GM08714 (cell line): ENCODE measurements around the gene NOD2.

ENCODE experiments used
- H3K4me3 ChIP-seq: fragments of 200-500 bp; sonication (Bioruptor generic); 2 replicates; pipeline ENCODE4 v1.5.1; 2014; ENCODE audit warnings: mild to moderate bottlenecking, low read length, inconsistent platforms
- ZNF274 ChIP-seq: IDR thresholded peaks from 2 replicates; pipeline ENCODE4 v1.6.1; 2012; ENCODE audit warnings: mild to moderate bottlenecking, low read depth, low read length

The NOD2 gene

GRCh38 chr16:50743581-50744225 lies 50.3 kb downstream of the NOD2 start:
- peak overlapping the region; percentile 72; the same call in 1 of the 2 replicates for H3K4me3 ChIP-seq
- no peak for TF ChIP-seq ZNF274

- H3K4me3 ChIP-seq: no peak overlapping the region
- no peak for TF ChIP-seq ZNF274
Measured at GRCh38 chr16:50744881-50745280, 51.5 kb downstream of the NOD2 start.

GRCh38 chr16:50745940-50746339 lies 52.5 kb downstream of the NOD2 start:
- H3K4me3 ChIP-seq: no peak overlapping the region
- no peak for TF ChIP-seq ZNF274

GRCh38 chr16:50747207-50747956 lies 54.0 kb downstream of the NOD2 start:
- H3K4me3 ChIP-seq: peak overlapping the region; percentile 45
- no peak for TF ChIP-seq ZNF274

GRCh38 chr16:50751528-50751927 lies 58.1 kb downstream of the NOD2 start:
- H3K4me3 ChIP-seq: no peak overlapping the region
- TF ChIP-seq ZNF274: no peak

- no peak for TF ChIP-seq ZNF274
- no peak overlapping the region for H3K4me3 ChIP-seq
Measured at GRCh38 chr16:50752471-50753235, 59.2 kb downstream of the NOD2 start.

- TF ChIP-seq ZNF274: no peak
Measured at GRCh38 chr16:50756473-50756872, 63.1 kb downstream of the NOD2 start.

GRCh38 chr16:50761267-50761666 lies 67.9 kb downstream of the NOD2 start:
- no peak for TF ChIP-seq ZNF274
- no peak overlapping the region for H3K4me3 ChIP-seq

More at GRCh38 chr16:50756473-50756872, 63.1 kb downstream of the NOD2 start:
- H3K4me3 ChIP-seq: no peak overlapping the region

- H3K4me3 ChIP-seq: no peak overlapping the region
- TF ChIP-seq ZNF274: no peak
Measured at GRCh38 chr16:50762241-50762640, 68.8 kb downstream of the NOD2 start.

GRCh38 chr16:50763211-50763610 lies 69.8 kb downstream of the NOD2 start:
- no peak for TF ChIP-seq ZNF274
- no peak overlapping the region for H3K4me3 ChIP-seq

GRCh38 chr16:50765260-50765659 lies 71.9 kb downstream of the NOD2 start:
- TF ChIP-seq ZNF274: no peak
- no peak overlapping the region for H3K4me3 ChIP-seq

GRCh38 chr16:50765861-50766260 lies 72.5 kb downstream of the NOD2 start:
- no peak overlapping the region for H3K4me3 ChIP-seq
- no peak for TF ChIP-seq ZNF274

- no peak overlapping the region for H3K4me3 ChIP-seq
- no peak for TF ChIP-seq ZNF274
Measured at GRCh38 chr16:50767197-50767596, 73.8 kb downstream of the NOD2 start.

GRCh38 chr16:50771366-50771765 lies 78.0 kb downstream of the NOD2 start:
- no peak for TF ChIP-seq ZNF274
- H3K4me3 ChIP-seq: no peak overlapping the region

- H3K4me3 ChIP-seq: no peak overlapping the region
- TF ChIP-seq ZNF274: no peak
Measured at GRCh38 chr16:50774405-50774804, 81.0 kb downstream of the NOD2 start.
